ES-I3 (cell line): ENCODE data around the gene SLC22A17.
"Not testable (repeated sequence)": the region's sequence is repeated elsewhere in the genome, so short reads cannot be mapped to it uniquely, and the experiment has no call there.

Source experiments
- H3K36me3 ChIP-seq: 2 replicates; pipeline ENCODE4 v1.6.1; 2013; ENCODE audit warnings: mild to moderate bottlenecking, low read length, control low read depth, moderate library complexity; ENCODE audit not compliant: insufficient read depth
- H3K4me1 ChIP-seq: 2 replicates; pipeline ENCODE4 v1.6.1; 2013; ENCODE audit warnings: mild to moderate bottlenecking, control low read depth, low read length; ENCODE audit not compliant: insufficient read depth
- H3K9ac ChIP-seq: 2 replicates; pipeline ENCODE4 v1.6.1; 2013; ENCODE audit warnings: low read depth, mild to moderate bottlenecking, low read length, moderate library complexity
- H3K9me3 ChIP-seq: 2 replicates; pipeline ENCODE4 v1.6.1; 2013; ENCODE audit warnings: mild to moderate bottlenecking, low read length, moderate library complexity; ENCODE audit not compliant: control insufficient read depth, insufficient read depth

SLC22A17 gene

DNA sequence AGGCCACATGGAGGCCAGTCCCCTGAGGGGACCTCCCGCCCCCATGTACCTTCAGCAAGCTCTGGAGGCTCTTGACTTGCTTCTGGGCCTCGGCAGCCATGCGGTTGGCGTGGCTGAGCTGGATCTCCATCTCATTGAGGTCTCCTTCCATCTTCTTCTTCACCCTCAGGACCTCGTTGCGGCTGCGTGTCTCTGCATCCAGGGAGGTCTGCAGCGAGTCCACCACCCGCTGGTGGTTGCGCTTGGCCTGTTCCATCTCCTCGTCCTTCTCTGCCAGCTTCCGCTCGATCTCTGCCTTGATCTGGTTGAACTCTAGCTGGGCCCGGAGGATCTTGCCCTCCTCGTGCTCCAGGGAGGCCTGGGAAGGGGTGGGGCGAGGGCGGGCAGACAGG lies 33.6 kb upstream of the SLC22A17 start:
- H3K9ac ChIP-seq, H3K36me3 ChIP-seq: not testable (repeated sequence)

DNA sequence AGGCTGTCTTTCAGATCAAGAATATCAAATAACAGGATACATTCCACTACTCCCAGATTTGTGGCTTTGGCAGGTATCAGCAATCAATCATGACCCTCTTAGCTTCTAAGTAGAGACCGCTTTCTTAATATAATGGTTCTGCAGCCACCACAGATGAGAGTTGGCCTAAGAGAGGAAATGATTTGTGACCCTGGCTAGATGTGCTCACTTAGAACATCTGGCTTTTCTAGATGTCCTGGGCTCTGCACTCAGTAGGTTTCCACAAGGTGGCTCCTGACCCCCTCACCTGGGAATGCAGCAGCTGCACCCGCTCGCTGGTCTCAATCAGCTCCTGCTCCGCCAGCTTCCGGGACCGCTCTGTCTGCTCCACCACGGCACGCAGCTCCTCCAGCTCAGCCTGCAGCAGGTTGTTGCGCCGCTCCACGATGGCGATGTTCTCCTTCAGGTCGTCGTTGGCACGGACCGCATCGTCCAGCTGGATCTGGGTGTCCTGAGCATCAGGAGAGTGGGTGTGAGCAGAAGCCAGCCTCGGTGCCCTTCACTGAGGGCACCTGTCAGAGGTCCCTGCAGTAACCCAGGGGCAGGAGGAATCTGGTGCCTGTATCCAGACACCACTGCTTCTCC lies 33.1 kb upstream of the SLC22A17 start:
- Histone ChIP-seq H3K9me3 (no peaks in the 10 kb centered on the region), H3K36me3 (no peaks in the 10 kb centered on the region), H3K9ac (no peak overlapping the region), H3K4me1 (no peaks in the 10 kb centered on the region)

More for the DNA sequence above, 33.6 kb upstream of the SLC22A17 start:
- not testable (repeated sequence) for H3K4me1 ChIP-seq, H3K9me3 ChIP-seq

DNA sequence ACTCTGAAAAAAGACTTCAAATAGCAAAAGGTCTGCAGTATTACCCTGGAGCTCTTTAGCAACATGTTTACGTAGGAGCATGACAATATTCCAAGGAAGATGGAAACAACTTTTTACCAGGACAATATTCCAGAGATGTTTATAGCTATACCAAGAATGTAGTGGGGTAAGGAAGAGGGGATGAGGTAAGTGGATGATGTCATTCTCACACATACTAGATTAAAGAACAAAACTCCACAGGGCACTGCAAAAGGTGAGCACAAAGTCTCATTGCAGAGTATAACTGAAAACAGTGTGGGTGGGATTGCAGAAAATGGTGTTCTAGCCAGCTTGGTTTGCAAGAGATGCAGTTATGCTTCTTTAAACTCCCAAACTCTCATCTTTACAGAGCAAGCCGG lies 32.6 kb upstream of the SLC22A17 start:
- Histone ChIP-seq H3K4me1 (no peaks in the 10 kb centered on the region), H3K36me3 (no peaks in the 10 kb centered on the region), H3K9me3 (no peaks in the 10 kb centered on the region), H3K9ac (no peak overlapping the region)

DNA sequence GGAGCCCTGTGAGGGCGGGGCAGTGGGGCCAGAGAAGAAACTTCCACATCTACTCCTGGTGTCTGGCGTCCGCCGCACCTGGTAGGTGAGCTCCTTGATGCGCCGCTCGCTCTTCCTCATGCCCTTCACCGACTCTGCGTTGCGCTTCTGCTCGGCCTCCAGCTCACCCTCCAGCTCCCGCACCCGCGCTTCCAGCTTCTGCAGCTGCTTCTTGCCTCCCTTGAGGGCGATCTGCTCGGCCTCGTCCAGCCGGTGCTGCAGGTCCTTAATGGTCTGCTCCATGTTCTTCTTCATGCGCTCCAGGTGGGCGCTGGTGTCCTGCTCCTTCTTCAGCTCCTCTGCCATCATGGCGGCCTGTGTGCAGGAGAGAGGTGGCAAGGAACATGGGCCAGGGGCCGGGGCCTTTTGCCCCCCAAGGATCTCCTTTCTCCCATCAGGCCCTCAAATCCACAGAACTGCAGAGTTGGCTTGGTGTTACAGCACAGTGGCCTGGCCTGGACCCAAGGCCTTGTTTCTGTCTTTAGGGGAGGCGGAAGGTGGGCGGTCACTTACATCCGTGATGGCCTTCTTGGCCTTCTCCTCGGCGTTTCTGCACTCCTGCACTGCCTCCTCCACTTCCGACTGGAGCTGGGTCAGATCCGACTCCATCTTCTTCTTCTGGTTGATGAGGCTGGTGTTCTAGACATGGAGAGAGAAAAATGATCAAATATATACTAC lies 31.8 kb upstream of the SLC22A17 start:
- Histone ChIP-seq H3K9me3 (no peaks in the 10 kb centered on the region), H3K9ac (no peak overlapping the region), H3K36me3 (no peaks in the 10 kb centered on the region), H3K4me1 (no peaks in the 10 kb centered on the region)

DNA sequence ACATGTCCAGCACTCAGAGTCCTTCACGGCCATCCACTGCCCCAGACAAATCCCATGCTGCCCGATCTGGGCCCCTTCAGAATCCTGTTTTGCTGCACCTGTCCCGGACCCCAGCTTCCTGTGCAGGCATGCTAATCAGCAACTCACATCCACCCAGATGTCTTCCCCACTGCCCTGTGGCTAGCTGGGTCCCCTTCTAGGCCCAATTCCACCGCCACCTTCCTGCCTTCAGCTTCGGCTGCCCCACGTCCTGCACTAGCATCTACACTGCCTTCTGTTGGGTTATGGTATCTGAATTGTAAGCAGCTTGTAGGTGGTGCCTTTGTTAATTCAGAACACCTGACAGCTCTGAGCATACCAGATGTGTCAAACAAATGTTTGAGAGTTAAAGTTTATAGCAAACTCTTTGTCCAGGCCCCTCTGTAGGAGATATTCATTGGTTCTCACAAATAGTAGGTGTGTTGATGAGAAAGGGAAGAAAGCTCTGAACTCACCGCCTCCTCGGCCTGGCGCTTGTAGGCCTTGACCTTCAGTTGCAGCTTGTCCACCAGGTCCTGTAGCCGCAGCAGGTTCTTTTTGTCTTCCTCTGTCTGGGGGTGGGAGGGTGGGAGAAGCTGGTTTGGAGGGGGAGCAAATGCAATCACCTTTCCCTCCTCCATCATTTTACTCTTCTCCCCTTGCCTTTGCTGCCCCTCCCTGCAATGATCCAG lies 30.2 kb upstream of the SLC22A17 start:
- no peaks in the 10 kb centered on the region for H3K9me3 ChIP-seq

DNA sequence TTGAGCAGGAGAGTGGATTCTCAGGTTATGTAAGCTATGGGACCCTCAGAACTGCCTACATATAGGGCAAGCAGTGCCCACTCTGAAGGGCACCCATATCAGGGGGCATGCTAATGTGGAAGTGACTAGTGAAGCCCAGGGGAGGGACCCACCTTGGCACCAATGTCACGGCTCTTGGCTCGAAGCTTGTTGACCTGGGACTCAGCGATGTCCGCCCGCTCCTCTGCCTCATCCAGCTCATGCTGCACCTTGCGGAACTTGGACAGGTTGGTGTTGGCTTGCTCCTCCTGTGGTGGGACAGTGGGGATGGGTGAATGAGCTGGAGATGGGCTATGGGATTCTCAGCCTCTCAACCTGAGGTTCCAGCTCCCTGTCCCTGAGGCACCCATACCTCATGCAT lies 29.6 kb upstream of the SLC22A17 start:
- H3K4me1 ChIP-seq = no peaks in the 10 kb centered on the region
- H3K9ac ChIP-seq = no peak overlapping the region
- H3K36me3 ChIP-seq = no peaks in the 10 kb centered on the region
- H3K9me3 ChIP-seq = no peaks in the 10 kb centered on the region

More for the DNA sequence above, 30.2 kb upstream of the SLC22A17 start:
- no peak overlapping the region for H3K9ac ChIP-seq
- H3K4me1 ChIP-seq = no peaks in the 10 kb centered on the region
- no peaks in the 10 kb centered on the region for H3K36me3 ChIP-seq

DNA sequence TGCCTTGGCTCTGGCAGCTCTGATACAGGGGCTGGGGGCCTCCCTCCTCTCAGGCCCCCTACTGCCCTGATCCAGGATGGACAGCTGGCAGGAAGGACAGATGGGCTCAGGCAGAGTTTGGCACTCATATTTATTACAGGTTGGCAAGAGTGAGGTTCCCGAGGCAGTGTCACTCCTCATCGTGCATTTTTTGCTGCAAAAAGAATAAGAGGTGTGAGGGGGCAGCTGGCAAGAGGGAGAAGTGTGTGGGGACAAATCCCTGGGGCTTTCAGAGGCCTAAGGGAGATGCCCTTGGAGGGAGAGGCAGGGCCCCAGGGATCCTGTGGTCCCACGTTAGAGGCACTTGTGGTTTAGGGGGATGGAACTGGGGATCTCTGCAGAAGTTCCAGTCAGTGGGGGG lies 29.2 kb upstream of the SLC22A17 start:
- no peaks in the 10 kb centered on the region for H3K4me1 ChIP-seq
- no peak overlapping the region for H3K9ac ChIP-seq
- no peaks in the 10 kb centered on the region for H3K9me3 ChIP-seq

DNA sequence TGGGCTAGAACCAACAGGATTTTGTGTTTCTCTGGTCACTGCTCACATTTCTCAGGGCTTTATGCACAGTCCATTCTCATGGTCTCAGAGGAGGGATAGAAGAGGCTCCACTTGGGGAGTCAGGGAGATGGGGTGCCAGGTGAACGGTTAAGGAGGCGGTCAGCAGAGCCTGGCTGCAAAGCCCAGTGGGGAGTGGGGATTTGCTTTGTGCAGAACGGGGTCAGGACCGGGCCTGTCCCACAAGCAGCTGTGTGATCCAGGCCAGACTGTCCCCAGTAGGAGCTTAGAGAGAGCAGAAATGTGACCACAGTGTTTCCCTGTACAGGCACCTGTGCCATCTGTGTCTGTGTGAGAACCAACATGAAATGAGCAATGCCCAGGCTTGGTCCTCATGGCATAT lies 28.3 kb upstream of the SLC22A17 start:
- Histone ChIP-seq H3K36me3 (no peaks in the 10 kb centered on the region), H3K9me3 (no peaks in the 10 kb centered on the region), H3K9ac (no peak overlapping the region), H3K4me1 (no peaks in the 10 kb centered on the region; the same call in 1 of the 2 replicates)

More for the DNA sequence above, 29.2 kb upstream of the SLC22A17 start:
- H3K36me3 ChIP-seq = no peaks in the 10 kb centered on the region

DNA sequence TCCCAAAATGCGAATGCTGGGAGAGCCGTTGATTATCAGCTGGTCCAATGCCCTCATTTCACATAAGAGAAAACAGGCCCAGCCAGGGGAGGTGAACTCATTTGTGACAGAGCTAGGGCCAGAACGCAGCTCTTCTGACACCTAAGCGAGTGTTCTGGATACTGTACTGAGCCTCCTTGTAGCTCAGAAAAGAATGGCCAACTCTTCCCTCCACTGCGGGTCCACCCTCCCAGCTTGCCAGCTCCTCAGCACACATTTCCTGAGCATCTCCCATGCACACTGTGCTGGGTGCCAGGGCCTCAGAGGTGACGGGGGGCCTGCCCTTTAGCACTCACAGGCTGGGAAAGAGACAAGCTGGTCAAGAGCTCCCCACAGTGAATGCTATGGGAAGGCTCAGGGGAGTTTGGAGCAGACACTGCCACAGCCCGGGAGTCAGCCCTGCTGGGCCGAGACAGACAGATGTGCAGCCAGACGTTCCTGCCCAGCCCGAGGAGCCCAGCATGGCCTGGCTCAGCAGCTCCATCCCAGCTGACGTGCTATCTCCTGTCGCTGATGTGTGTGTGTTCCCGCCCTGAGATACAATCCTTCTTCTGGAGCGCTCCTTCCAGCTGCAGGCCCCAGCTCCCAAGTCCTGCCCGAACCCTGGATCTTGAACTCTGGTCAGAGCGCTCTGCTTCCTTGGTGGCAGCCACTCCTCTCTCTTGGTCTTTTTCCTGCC lies 27.7 kb upstream of the SLC22A17 start:
- H3K4me1 ChIP-seq = no peaks in the 10 kb centered on the region; the same call in 1 of the 2 replicates
- H3K9me3 ChIP-seq = no peaks in the 10 kb centered on the region
- no peak overlapping the region for H3K9ac ChIP-seq
- H3K36me3 ChIP-seq = no peaks in the 10 kb centered on the region

DNA sequence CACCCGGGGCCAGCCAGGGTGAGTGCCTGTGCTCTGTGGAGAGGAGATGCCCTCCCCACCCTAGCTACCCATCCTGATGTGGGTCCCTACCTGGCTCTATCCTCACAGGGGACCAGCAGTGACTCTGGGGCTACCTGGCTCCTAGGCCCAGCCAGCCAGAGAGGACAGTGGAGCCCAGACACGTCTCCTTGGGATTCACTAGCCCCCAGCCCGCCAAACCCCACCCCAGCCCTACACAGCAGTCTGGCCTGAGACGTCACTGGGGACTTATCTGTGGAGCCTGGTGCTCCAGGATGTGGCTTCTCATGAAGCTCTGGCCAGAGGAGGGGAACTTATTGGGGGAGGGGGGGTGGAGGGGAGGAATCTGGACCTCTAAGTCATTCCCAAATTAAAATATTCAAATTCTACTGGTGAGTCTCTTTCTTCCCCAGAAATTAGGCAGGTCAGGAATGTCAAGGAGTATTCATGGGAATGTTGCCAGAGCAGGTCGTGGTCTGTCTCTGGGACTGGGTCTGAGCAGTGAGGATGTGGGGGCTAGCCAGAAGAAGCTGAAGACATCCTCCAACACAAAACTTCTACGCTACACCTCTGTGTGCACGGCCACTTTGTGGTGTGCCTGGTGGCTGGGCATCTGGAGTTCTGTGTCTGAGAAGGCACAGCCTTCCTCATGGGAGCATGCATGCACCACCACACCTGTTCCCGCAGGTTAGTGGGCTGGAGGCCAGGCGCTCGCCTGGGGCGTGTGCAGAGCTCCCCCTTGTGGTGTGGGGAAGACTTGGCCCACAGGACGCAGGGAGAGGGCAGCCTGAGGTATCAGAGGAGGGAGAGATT lies 26.9 kb upstream of the SLC22A17 start:
- Histone ChIP-seq H3K9me3 (no peaks in the 10 kb centered on the region), H3K4me1 (no peaks in the 10 kb centered on the region; the same call in 1 of the 2 replicates)

DNA sequence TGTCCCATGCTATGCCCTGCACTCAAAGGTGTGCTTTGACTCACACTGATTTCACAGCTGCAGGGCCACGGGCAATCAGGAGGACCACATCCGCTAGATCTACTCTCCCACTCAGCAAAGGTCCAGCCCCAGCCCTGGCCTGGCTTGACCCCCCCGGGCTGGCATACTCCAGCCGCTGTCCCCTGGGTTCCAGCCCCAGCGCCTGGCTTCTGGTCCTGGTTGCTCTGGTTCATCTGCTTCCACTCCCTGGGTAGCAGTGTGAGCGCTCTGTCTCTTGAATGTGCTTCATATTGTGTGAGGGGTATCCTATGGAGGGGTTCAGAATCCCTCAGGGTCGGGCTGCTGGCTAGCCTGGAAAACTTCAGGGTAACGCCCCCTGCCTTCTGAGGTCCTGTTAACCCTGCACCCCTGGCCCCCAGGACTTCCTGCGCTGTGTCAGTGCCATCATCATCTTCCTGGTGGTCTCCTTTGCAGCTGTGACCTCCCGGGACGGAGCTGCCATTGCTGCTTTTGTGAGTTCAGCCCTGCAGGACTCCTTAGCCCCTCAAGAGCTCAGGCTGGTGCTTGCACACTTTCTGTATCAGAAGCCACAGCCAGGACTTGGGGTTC lies 26.0 kb upstream of the SLC22A17 start:
- Histone ChIP-seq H3K9ac (no peak overlapping the region), H3K9me3 (no peaks in the 10 kb centered on the region), H3K4me1 (no peaks in the 10 kb centered on the region; the same call in 1 of the 2 replicates), H3K36me3 (no peaks in the 10 kb centered on the region)

More for the DNA sequence above, 26.9 kb upstream of the SLC22A17 start:
- Histone ChIP-seq H3K36me3 (no peaks in the 10 kb centered on the region), H3K9ac (no peak overlapping the region)

DNA sequence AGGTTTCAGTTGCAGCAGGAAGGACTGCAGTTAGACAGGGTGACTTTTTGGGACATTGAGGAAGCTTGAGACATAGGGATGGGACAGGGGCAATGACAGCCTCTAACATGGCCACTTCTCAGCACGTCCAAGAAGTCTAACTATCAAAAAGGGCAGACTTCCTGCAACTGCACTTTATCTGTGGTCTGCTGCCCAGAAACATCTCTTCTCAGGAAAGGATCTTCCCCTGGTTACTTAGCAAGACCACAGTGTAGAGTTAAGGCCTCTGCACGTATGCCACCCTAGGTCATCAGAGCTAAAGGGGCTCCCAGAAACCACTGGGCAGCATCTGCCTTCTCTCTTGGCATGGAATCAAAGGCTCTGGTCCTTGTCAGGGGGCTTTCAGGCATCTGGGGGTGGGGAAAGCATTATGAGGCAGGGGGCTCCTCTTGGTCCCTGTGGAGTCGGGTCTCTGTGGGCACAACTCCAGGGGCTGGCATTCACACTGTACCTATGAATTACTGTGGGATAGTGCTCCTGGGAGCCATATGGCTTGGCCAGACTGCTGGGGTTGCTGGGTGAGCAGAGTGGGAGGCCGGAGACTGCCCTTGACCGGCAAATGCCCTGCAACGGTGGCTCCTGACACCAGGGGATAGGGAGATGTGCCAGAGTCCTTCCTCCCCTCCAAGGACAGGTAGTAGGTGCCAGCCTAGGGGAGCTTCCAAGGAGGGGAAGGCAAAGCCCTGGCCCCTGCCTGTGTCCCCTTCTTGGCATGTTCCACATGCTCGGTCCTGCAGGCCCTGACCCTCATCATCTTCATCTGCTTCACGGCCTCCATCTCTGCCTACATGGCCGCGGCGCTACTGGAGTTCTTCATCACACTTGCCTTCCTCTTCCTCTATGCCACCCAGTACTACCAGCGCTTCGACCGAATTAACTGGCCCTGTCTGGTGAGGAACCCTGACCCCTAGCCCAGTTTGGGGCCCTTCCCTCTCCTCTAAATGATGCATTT lies 25.2 kb upstream of the SLC22A17 start:
- H3K4me1 ChIP-seq = no peaks in the 10 kb centered on the region; the same call in 1 of the 2 replicates
- H3K9me3 ChIP-seq = no peaks in the 10 kb centered on the region
- H3K9ac ChIP-seq = no peak overlapping the region

More for the DNA sequence above, 25.2 kb upstream of the SLC22A17 start:
- no peaks in the 10 kb centered on the region for H3K36me3 ChIP-seq
